ENCODE measurements around the gene COTL1.
A peak's percentile ranks its signal among the peaks of the same experiment; 100 is the strongest.
"Not testable (repeated sequence)": the region's sequence is repeated elsewhere in the genome, so short reads cannot be mapped to it uniquely, and the experiment has no call there.

The COTL1 gene

DNA sequence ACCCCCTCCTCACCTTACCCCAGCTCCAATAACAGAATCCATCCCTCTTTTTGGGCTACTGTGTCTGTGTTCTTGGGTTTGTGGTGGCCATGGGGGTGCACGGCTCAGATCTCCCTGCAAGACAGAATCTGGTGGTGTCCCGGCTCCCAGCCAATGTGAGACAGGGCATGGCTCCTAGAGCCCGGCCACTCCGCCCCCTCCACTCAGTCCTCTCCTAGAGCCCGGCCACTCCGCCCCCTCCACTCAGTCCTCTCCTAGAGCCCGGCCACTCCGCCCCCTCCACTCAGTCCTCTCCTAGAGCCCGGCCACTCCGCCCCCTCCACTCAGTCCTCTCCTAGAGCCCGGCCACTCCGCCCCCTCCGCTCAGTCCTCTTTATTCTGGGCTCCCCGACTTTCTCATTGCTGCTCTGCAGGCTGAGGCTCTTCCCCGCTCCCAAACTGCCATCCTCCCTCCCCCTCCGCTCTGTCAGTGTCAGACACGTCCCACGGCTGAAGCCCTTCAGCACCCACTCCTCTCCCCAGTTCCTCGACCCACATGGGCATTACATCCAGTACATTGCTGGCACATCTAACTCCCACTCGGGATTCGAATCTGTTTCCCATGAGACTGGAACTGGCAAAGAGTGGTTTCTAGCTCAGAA lies 92.8 kb downstream of the COTL1 start:
- not testable (repeated sequence) for DNase-seq

DNA sequence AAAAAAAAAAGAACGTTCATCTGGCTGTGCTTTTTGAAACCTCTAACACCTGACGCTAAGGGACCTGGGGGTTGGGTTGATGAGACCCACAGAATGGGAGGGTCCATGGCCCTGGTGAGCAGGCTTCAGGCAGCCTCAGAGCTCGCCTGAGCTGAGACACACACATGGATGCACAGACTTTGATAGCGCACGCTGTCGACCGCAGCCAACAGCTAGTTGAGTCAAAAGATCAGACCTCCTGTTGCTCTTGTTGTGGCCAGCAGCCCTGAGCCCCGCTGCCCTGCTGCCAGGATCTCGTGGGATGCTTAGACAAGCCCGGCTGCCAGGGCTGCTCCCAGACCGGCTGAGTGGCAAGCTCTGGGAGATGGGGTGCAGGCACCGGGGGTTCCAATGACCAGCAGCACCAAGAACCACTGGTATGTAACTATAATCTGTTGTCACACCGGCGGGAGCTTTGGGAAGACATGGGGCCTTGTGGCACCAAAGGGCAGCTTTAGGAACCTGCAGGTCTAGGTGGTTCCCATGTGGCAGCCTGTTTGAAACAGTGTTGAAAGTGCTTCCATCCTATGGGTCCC lies 93.4 kb downstream of the COTL1 start:
- no peak for DNase-seq

DNA sequence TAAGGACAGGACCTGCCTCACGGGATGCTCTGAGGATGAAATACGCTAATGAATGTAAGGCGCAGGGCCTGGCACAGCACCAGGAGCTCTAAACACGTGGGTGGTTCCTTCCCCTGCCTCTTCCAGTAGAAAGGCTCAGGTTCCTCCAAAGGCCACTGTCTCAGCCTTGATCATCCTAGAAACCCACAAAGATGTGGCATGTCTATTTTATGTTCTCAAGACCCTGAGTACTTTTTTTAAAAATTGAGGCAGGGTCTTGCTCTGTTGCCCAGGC lies 96.4 kb downstream of the COTL1 start:
- no peak for DNase-seq

- no peak for DNase-seq
Observed at GRCh38 chr16:84520725-84521496, 97.0 kb downstream of the COTL1 start.

DNA sequence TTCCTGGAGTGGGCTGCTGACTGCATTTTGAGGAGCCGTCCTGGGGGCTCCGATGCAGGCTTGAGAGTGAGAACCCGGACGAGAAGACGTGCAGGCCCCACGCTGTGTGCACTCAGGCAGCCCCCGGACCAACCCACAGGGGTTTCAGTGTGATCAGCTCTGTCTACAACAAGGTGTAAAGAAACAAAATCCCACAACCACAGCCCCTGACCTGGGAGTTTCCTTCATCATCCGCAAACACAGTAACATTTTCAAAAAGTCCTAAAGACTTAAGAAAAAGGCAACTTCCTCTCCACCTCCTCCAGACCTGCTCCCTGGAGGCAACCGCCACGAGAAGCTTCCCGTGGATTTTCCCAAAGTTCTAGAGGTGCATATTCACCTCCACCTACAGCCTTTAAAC lies 98.0 kb downstream of the COTL1 start:
- no peak for DNase-seq

- DNase-seq: peak; percentile 68
Observed at GRCh38 chr16:84518804-84519341, 99.0 kb downstream of the COTL1 start.

DNA sequence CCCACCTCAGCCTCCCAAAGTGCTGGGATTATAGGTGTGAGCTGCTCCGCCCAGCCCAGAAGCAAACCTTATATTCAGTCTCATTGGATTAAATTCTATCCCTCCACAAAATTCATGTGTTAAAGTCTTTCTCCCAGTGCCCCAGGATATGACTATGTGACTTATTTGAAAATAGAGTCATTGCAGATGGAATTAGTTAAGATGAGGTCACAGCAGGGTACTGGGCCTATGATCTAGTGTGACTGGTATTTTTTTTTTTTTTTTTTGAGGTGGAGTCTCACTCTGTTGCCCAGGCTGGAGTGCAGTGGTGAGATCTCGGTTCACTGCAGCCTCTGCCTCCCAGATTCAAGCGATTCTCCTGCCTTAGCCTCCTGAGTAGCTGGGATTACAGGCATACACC lies 99.7 kb downstream of the COTL1 start:
- not testable (repeated sequence) for DNase-seq

- DNase-seq: no peak
Observed at GRCh38 chr16:84517366-84517765, 100.5 kb downstream of the COTL1 start.

Measured in activated CD4-positive, alpha-beta T cell treated with anti-CD3 and anti-CD28 coated beads for 48 hours (primary cell).